Prostate gland (tissue), 2 donors: ENCODE measurements around the gene PRPS1L1. TPM values are rescaled to one million over a fixed set of nuclear protein-coding genes. Genes with fewer than 3 reads are reported as not detected.

ENCODE experiments used
- DNase-seq: peaks from one replicate; pipeline ENCODE4 v3.0.0-alpha.2; 2019; ENCODE audit warnings: low spot score
- H3K27ac ChIP-seq, 2 donors: fragments of 200-600 bp; sonication (generic); 2 replicates each; pipeline ENCODE4 v1.5.1; 2017 to 2019
- H3K27me3 ChIP-seq: fragments of 200-600 bp; sonication (generic); replicated peaks from 2 replicates; pipeline ENCODE4 v1.5.1; 2019; ENCODE audit not compliant: insufficient read depth
- H3K36me3 ChIP-seq, 2 donors: fragments of 200-600 bp; sonication (generic); 1 replicate in 1 of 2; 2 replicates in 1 of 2; pipeline versions ENCODE4 v1.5.1 to v1.8.1; 2017 to 2019
- H3K4me1 ChIP-seq: fragments of 200-600 bp; sonication (generic); replicated peaks from 2 replicates; pipeline ENCODE4 v1.5.1; 2019
- H3K4me3 ChIP-seq, 2 donors: fragments of 200-600 bp; sonication (generic); 2 replicates each; pipeline ENCODE4 v1.5.1; 2017 to 2019
- H3K9me3 ChIP-seq: fragments of 200-600 bp; sonication (generic); 2 replicates; pipeline ENCODE4 v1.5.1; 2017
- CTCF ChIP-seq, 4 experiments: fragments of 200-600 bp in 2 of 4; fragments of 450-650 bp in 2 of 4; sonication (generic) in 2 of 4; IDR thresholded peaks; 1 replicate in 3 of 4; 2 replicates in 1 of 4; pipeline ENCODE4 v1.5.1; 2016 to 2019; ENCODE audit warnings: antibody characterized with exemption in 4 of 4, mild to moderate bottlenecking in 2 of 4, moderate library complexity in 2 of 4
- POLR2A ChIP-seq: fragments of 450-650 bp; IDR thresholded peaks from one replicate; pipeline ENCODE4 v1.6.1; 2016; ENCODE audit warnings: antibody characterized with exemption, mild to moderate bottlenecking
- POLR2AphosphoS5 ChIP-seq: sonication (generic); formaldehyde crosslinking; IDR thresholded peaks from one replicate; pipeline ENCODE4 v1.6.1; 2017; ENCODE audit warnings: antibody characterized with exemption
- WGBS: methylation state at CpG from one replicate; pipeline ENCODE4 v1.1.5; 2018; 5-methylcytosine and 5-hydroxymethylcytosine counted together
- intact Hi-C: fragments of 100-400 bp; cut with DNase I; formaldehyde crosslinking; loops from one replicate; pipeline ENCODE4 v1.14.2; 2022
- total RNA-seq, 2 donors: library from RNA; depleted of rRNA; stranded (reverse); fragments of >200 nt; gene quantifications; one replicate each; pipeline ENCODE4 v1.1.0, GENCODE V29; 2016

PRPS1L1 gene
- total RNA-seq, 2 donors from 2014 or later, result 2.7 TPM; not detected in 1

GRCh38 chr7:18016547-18017444, 10.8 kb downstream of the PRPS1L1 start:
- Histone ChIP-seq H3K4me3 (no peak overlapping the region), H3K4me1 (no peaks in the 10 kb centered on the region), H3K9me3 (no peaks in the 10 kb centered on the region), H3K36me3 (no peaks in the 10 kb centered on the region), H3K27me3 (no peaks in the 10 kb centered on the region), H3K27ac (no peak overlapping the region)
- intact Hi-C loops, result no loop called here
- no peak for TF ChIP-seq CTCF (IDR thresholded peaks at IDR 0.05)
- no peak for TF ChIP-seq POLR2AphosphoS5
- TF ChIP-seq POLR2A, result no peak
- DNase-seq, result no peak
- WGBS, result 86% methylated on average over 9 of the region's 9 CpGs

- TF ChIP-seq CTCF (IDR thresholded peaks at IDR 0.05), result no peak
- no peak for TF ChIP-seq POLR2A
- TF ChIP-seq POLR2AphosphoS5, result no peak
- Histone ChIP-seq H3K27me3 (no peaks in the 10 kb centered on the region), H3K27ac (no peak overlapping the region), H3K4me1 (no peaks in the 10 kb centered on the region), H3K4me3 (no peak overlapping the region), H3K36me3 (no peaks in the 10 kb centered on the region), H3K9me3 (no peaks in the 10 kb centered on the region)
- no peak for DNase-seq
- intact Hi-C loops, result no loop called here
Observed at GRCh38 chr7:18013936-18014335, 13.7 kb downstream of the PRPS1L1 start.

GRCh38 chr7:18004372-18004771, 23.3 kb downstream of the PRPS1L1 start:
- no peaks in the 10 kb centered on the region for H3K36me3 ChIP-seq
- no peaks in the 10 kb centered on the region for H3K4me1 ChIP-seq
- H3K27ac ChIP-seq, result no peak overlapping the region
- no peak for DNase-seq
- TF ChIP-seq POLR2AphosphoS5, result no peak
- no peak for TF ChIP-seq POLR2A
- TF ChIP-seq CTCF (IDR thresholded peaks at IDR 0.05), result no peak
- 93% methylated on average over 3 of the region's 3 CpGs for WGBS
- H3K27me3 ChIP-seq, result no peaks in the 10 kb centered on the region
- no peak overlapping the region for H3K4me3 ChIP-seq
- H3K9me3 ChIP-seq, result no peaks in the 10 kb centered on the region
- intact Hi-C loops, result no loop called here

- intact Hi-C loops, result no loop called here
- WGBS, result 49% methylated on average over 4 of the region's 4 CpGs
- Histone ChIP-seq H3K4me3 (no peak overlapping the region), H3K36me3 (no peaks in the 10 kb centered on the region), H3K9me3 (no peaks in the 10 kb centered on the region), H3K27ac (no peak overlapping the region), H3K27me3 (no peaks in the 10 kb centered on the region), H3K4me1 (no peaks in the 10 kb centered on the region)
- no peak for DNase-seq
- TF ChIP-seq POLR2A (no peak), CTCF (IDR thresholded peaks at IDR 0.05) (no peak), POLR2AphosphoS5 (no peak)
Observed at GRCh38 chr7:18003286-18003994, 24.2 kb downstream of the PRPS1L1 start.
